HG03159 (cell line): ENCODE results near the gene TMEM89.

ENCODE experiments used
- ATAC-seq: cut with Tn5 transposase; IDR thresholded peaks from one replicate; pipeline ENCODE4 v1.9.1; 2021; ENCODE audit warnings: mild to moderate bottlenecking, moderate library complexity; ENCODE audit not compliant: unreplicated experiment

TMEM89 gene

DNA sequence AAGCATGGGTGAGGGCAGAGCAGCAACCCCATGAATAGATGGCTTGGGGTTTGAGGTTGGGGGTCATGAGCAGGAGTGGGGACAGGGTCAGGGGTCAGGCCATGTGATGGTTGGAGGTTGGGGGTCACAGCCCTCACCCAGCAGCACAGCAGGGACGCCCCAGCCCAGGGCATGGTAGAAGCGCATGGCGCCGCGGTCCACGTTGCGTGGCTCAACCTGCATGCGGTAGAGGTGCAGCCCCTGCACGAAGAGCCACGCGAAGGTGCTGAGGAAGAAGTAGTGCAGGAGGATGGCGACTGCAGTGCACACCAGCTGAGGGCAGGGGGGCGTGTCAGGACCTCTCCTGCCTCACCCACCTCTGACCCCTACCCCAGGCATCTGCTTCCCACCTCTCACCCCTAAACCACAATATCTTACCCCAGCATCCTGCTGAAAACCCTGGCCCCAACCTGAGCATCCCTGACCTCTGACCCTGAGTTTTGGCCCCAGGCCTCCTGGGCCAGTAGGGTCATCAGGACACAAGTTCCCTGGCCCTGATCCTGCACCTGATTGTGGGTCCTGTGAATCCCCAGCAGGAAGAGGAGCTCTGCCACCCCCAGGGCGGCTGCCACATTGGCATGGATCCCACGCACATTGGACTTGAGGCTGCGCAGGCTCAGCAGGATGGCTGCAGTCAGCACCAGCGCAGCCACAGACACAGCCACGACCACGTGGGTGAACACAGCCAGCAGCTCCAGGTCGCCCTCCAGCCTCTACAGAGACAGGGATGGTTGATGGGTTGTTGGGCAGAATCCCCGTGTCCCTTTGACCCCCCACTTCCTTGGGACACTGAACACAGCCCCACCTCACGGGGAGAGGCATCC, 23.6 kb upstream of the TMEM89 start:
- ATAC-seq, result no peak

DNA sequence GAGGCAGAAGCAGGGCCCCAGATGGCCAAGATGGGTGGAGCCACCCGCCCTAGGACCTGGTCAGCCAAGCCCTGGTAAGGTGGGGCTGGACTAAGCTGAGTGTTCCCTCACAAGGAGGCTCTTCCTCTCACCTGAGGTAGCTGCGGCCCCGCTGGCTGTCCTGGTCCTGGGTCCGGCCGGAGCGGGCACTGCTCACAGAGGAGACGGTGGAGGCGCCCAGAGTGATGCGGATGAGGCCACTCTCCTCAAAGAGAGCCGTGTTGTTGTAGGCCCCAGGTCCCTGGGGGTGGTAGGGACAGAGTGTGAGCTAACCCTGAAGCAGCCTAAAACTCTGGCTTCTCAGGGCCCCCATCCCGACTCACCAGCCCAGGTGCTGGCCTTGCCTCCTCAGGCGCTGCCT, 21.0 kb upstream of the TMEM89 start:
- no peak for ATAC-seq

DNA sequence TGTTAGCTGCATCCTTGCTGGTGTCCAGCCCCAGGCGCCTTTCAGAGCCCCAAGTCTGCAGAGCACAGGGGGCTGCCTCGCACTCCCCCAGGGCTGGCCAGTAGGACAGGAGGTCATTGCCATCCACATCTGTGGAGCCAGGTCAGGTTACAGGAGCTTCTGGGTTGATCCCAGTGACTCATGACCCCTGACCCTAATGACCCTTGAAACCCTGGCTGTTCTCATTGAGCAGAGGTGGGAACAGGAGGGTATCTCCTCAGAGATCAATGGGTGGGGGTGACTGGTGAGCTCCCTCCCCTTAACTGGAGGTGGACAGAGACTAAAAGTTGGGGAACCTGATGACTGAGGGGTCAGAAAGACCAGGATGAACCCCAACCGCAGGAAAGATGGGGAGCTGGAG, 19.8 kb upstream of the TMEM89 start:
- ATAC-seq, result no peak

DNA sequence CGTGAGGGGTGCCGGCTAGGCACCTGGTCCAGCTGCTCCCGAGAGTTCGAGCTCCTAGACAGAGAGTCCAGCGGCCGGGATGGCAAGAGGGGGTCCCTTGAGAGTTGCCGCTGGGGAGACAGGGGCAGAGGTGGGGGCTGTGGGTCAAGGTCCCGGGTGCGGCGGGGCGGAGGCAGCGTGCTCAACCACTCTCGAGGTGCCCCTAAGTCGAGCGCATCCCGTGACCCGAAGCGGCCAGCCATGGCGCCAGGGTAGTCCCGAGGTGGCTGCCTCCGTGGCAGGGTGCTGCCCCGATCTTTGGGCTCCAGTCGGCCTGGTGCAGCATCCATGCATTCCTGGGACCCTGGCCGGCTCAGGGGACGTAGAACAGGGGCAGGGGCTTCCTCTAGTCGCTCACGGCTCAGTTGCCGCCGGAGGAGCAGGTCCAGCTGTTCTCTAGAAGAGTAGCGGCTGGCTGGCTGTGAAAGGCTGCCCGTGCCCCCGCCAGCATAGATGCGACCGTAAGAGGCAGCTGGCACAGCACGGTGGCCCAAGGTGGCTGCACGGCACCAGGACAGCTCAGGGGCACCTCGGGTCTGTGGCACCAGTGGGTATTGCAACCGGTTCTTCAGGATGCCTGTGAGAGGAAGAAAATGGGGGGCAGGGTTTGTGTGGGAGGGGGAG, 18.5 kb upstream of the TMEM89 start:
- no peak for ATAC-seq

DNA sequence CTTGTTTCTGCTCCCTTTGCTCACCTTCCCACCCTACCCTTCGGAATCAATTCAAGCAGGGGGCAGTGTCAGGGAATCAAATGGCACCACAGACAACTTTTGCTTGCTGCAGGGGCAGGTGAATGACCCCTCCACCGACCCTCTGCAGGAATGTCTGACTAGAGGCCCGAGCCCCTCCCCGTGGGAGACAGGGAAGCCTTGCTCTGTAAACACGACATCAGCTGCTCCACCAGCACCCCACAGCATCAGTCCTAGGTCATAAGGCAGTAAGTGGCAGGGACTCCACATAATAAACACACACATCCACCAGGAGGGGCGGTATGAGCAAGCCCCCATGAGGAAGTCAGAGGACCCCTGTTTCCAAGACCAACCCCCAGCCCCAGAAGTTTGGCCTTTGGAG, 15.7 kb upstream of the TMEM89 start:
- no peak for ATAC-seq

DNA sequence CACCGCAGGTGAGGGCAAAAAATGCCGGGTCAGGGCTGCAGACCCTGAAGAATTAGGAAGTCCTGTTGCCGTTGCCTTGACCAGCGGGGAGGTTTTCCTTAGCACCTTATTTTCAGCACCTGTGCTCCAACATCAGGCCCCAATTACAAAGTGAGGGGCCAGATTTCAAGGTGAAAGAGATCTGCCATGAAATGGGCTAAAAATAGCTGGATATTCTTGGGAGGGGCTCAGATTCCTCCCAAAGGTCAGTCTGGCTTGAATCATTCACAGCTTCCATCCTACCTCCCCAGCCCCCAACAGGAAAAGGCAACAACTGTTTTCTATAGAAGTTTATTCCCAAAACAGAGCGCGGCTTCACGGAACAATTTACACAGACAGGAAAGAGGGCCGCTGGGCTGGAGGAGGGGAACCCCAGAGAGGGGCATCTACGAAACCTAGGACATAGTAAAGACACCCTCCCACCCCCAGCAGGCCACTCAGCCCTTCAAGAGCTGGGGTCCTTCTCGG, 14.6 kb upstream of the TMEM89 start:
- ATAC-seq, result no peak

DNA sequence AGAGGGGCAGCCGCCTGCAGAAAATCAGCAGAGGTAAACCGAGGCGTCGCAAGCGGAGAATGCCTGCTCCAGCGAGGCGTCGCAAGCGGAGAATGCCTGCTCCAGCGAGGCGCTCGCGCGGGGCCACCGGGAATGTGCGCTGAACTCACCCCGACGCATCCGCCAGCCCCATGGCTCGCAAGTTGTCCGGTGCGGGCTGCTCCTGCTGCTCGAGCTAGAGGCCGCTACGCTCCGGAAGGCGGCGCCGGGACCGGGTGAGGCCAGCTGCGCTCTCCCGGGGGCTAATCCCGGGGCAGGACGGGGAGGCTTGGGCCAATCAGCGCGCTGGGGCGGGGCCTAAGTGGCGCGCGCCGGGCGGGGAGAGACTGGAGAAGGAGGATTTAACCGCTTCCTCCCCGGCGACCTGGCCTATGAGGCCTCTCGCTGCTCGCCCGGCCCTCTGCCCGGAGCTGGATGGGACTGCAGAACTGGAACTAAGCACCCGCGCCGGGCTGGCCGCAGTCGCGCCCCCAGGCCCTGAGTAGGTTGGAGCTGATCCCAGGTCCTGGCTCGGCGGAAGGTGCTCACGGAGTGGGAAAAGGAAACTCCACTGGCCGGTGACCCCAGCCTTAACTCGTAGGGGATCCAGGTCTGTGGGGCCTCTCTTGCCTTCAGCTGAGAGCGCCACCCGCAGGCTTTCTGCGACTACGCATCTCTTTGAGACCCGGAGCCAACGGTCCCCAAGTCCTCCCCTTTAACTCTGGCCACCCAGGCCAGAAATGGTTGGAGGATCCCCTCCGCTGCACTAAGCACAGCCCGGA, 13.9 kb upstream of the TMEM89 start, which contains the start of gene SLC26A6:
Gene SLC26A6, minus strand, starts transcription at position 240 of the 800 bp plus-strand sequence. Its CDS starts 68 bp downstream, at position 172.
- ATAC-seq, result peak; percentile 90

DNA sequence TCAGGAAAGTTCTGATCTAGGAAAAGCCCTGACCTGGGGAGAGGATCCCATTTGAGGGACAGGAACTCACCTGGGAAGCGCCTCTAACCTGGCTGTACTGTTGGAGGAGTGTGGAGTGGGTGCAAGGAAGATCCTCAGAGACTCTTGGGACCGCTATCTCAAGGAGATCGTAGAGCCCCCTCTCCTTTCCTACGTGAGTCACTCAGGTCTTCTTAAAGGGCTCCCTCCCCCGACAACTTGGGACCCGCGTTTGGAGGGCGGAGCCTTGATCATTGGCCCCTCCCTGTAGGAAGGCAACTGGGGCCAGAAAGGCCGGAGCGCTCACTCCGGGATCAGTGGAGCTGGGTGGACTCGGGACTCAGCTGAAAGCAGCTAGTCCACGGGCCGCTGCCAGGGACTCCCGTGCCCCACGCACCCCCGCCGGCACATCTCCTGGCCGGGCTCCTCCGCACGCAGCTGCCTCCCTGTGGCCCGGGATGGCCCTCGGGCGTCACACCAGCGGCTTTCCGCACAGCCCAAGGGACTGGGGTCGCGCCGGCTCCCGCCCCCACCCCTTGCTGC, 13.2 kb upstream of the TMEM89 start:
- ATAC-seq, result peak; percentile 32

DNA sequence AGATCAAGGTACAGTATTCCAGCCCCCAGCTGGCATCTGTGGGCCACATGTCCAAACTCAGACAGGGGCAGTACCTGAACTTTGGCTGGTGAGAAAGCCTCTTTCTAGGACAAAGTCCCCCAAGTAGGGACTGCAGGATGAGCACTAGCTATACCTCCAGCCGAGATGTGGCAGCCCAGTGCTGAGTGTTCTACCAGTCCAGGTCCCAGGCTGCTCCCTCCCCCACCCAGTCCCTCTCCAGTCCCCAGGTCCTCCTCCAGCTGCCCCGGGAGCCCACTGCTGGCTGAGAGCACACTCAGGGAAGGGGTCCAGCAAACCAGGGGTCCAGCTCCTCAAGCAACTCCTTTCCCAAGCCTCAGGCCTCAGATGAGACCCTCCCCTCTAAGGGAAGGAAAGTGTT, 12.2 kb upstream of the TMEM89 start:
- ATAC-seq, result no peak

DNA sequence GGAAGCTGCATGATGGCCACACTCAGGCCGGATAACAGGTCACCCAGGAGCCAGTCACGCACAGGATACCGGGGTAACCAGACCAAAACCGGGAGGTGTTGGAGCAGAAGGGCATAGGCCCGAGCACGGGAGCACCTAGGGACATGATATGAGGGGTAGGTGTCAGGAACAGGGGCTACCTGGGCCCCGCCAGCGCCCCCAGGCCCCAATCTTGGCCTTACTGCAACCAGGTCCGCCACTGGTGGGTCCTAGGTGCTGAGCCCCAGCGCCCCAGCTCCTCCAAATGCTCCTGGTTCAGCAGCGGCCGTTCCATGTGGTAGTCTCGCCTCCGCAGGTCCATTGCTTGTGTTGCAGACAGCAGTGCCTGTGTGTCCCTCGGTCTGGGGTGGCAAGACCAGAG, 11.7 kb upstream of the TMEM89 start:
- ATAC-seq, result no peak

DNA sequence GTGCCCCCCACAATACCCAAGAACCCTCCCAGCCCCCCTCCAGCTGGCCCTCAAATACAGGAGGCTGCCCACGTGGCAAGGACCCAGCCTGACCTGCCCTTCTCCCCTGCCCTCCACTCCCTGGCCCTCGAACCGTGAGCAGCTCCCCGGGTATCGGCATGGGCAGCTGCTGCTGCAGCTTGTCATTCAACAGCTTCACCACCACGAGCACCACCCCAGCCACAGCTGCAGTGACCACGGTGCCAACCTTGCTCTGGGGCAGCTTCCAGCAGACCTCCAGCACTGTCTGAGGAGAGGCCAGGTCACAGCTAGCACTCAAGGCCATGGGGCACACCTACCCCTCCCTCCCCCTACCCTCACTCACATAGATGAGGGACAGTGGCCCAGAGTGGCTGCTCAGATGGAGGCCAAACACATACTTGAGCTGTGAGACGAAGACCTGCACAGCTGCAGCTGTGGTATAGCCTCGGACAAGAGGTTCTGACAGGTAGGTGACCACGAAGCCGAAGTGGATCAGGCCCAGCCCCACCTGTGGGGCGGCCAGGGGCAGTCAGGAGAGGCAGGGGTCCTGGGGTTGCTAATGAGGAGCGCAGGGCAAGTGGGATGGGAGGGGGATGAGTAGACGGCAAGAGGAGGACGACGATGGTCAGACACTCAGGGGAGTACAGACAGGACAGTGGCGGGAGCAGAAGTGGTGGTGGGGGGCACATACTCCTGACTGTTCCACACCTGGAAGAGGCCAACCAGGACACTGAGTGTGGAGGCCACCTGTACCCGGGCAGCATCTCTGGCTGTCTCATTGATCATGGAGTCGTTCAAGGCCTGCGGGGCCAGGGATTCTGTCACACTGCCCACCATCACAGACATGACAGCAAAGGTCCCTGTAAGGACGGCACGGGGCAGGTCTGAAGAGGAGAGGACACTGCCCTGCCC, 10.2 kb upstream of the TMEM89 start:
- ATAC-seq, result no peak

DNA sequence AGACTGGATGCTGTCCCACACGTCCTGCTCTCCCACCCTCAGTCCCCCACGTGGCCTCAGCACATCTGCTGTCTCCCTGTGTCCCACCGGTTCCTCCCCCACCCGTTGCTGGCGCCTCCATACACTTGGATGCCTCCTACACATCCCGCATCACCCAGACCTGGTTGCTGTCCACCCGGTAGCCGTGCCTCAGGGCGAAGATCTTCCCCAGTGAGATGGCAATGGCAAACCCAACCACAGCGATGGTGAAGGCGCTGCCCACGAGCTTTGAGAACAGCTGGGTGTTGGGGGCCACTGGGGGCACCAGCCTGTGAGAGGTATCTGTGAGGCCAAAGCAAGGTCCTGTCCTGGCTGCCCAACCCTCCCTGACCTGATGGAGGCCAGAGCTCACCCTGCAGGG, 9.3 kb upstream of the TMEM89 start:
- ATAC-seq, result no peak

DNA sequence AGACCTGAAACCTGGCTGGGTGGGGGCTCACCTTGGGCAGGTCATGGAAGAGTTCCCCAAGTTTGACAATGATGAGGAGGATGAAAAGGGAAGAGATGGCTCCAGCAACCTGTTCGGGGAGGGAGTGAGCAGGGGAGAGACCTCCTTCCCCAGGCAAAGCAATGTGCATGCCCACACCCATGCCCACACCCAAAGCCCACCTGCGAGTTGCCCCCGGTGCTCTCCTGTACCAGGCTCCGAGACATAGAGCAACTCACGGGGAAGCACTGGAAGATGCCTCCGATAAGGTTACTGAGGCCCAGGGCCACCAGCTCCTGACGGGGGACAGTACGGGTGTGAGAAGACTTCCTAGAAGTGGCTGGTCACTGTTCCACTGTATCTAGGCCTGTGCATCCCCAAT, 8.8 kb upstream of the TMEM89 start:
- ATAC-seq, result no peak

DNA sequence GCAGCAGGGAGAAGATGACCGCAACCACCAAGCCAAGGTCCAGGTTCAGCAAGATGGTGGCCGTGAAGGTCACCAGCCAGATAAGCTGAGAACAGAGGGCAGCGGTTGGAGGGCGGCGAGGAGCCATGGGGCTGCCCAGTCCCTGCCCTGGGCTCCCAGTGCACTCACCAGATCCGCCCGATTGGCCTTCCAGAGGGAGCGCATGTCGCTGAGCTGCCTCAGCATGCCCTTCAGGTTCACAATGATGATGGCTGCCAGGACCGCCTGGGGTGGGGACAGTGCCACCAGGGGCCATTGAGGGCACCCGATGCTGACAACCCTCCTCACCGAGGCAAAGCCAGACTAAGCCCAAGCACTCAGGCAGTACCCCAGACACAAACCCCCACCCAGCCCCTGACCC, 8.3 kb upstream of the TMEM89 start:
- no peak for ATAC-seq

DNA sequence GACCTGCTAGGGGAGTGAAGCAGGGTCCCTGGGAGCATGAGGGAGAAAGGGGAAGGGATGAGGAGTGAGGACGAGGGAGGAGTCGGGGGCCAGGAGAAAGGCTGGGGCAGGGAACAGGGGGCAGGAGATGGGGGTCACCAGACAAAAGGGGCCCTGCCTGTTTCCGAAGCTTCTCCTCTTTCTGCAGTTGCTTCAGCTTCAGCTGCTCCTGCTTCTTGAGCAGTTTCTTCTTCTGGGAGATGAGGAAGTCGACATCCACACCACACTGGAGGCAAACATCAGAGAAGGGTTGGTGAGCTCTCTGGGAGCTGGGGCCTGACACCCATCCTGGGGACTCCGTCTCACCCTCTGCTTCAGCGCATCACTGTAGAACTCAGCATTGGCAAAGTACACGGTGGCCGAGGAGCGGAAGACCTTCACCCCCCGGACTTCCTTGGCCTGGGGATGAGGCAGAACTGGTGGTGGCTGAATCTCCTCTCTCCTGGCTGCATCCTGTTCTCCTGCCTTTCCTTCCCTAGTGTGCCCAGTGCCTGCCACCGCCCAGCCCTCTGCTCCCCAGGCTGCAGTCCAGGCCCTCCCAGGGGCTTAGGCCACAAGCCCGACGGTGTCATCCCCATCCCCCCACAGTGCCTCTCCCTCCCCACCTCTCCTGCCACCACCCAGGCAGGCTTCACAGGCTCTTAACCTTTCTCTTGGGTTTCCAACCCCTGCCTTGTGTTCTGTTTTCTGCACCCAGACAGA, 6.9 kb upstream of the TMEM89 start:
- no peak for ATAC-seq

DNA sequence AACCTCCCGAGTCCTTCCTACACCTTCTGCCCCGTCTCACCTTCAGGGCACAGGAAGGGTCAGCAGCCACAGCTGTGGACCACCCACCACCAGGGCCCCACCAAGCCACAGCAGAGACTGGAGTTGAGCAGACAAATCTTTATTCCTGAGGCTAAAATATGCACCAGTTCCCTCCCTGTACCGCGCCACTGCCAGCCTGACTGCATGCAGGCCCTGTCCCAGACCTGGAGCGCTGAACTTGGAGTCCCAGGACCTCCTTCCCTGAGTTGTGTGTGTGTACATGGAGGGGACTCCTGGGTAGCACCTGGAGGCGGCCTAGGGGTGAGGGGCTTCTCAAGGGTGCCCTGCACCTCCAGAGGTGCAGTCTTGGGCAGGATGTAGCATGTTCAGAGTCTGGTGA, 4.0 kb upstream of the TMEM89 start:
- ATAC-seq, result no peak

DNA sequence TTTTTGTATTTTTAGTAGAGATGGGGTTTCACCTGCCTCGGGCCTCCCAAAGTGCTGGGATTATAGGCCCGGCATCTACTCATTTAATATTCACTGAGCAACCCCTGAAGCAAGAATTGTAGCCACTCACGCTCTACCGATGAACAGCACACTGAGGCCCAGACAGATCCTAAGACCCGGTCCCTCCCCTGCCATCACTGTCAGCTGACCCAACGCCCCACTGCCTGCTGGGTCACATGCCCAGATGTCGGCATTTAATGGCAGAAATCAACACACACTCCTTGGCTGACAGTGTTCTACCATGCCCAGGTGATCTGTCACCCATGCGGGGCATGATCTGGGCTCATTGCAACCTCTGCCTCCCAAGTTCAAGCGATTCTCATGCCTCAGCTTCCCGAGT, 3.2 kb upstream of the TMEM89 start:
- no peak for ATAC-seq

DNA sequence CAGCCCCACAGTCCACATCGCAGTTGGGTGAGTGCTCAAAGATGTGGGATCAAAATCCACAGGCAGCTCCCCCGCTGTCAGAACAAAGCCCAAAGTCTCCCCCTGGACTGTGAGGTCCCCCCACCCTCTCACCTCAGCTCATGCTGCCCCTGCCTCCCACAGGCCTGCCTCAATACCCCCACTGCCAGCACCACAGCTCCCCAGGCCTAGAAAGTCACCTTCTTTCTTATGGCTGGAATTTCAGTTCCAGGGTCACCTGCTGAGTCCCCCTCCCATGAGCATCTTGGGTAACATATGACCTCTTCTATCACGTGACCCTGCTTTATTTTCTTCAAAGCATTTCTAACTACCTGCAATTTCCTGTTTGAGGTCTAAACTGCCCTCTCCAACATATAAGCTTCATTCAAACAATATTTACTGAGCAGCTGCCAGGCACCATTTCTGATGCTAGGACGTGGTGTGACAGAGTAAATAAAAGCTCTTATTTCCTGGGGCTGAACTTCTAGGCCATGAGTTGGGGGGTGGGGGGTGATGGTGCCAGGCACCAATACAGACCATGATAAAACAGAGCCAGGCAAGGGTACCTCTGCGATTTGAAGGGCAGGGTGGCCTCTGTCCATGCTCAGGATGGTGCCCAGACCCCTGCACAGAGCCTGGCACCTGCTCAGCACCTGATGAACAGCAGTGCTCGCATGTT, 2.4 kb upstream of the TMEM89 start:
- ATAC-seq, result no peak
